ACHN (cell line): ENCODE results near the gene EVI5L.
A peak's percentile ranks its signal among the peaks of the same experiment; 100 is the strongest.
"Not testable (repeated sequence)": the region's sequence is repeated elsewhere in the genome, so short reads cannot be mapped to it uniquely, and the experiment has no call there.

Source experiments
- DNase-seq: peaks from one replicate; pipeline ENCODE4 v3.0.0-alpha.2; 2015
- in situ Hi-C: cut with HindIII; loops from 2 replicates; pipeline ENCODE4 v1.10.0; 2017; ENCODE audit warnings: low sequenced_read_pairs, low pct_ligation_motif_present, low pct_unique_long_range_greater_than_20kb

Gene EVI5L

DNA sequence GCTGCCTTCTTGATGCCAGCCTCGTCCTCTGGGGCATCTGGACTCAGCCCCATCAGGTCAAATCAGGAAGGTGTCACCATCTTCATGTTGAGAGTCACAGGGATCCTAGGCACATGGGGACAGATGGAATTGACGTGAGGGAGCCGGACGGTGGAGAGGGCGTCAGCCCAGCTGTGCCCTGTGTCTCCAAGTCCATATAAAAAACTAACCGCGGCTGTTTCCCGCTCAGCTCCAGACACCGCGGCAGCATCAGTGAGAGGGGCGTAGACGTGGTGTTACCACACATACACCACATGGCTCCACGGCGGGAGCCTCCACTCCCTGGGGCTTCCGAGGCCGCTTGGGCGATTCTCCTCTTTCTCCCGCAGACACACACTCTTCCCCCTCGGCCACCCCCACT is 49.8 kb downstream of the EVI5L start:
- DNase-seq, result no peak
- in situ Hi-C loops, result no loop called here

DNA sequence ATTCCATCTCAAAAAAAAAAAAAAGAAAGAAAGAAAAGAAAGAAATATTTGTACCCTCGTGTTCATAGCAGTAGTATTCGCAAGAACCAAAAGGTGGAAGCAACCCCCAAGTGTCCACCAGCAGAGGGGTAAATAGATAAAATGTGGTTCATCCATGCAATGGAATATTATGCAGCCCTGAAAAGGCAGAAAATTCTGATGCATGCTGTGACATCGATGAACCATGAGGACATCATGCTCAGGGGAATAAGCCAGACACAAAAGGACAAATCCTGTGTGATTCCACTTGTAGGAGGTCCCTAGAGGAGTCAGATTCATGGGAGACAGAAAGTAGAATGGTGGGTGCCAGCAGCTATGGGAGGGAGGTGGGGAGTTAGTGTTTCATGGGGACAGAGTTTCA is 51.9 kb downstream of the EVI5L start:
- DNase-seq, result no peak
- in situ Hi-C loops, result no loop called here

GRCh38 chr19:7883105-7883504 is 53.1 kb downstream of the EVI5L start:
- no peak for DNase-seq
- in situ Hi-C loops, result no loop called here

DNA sequence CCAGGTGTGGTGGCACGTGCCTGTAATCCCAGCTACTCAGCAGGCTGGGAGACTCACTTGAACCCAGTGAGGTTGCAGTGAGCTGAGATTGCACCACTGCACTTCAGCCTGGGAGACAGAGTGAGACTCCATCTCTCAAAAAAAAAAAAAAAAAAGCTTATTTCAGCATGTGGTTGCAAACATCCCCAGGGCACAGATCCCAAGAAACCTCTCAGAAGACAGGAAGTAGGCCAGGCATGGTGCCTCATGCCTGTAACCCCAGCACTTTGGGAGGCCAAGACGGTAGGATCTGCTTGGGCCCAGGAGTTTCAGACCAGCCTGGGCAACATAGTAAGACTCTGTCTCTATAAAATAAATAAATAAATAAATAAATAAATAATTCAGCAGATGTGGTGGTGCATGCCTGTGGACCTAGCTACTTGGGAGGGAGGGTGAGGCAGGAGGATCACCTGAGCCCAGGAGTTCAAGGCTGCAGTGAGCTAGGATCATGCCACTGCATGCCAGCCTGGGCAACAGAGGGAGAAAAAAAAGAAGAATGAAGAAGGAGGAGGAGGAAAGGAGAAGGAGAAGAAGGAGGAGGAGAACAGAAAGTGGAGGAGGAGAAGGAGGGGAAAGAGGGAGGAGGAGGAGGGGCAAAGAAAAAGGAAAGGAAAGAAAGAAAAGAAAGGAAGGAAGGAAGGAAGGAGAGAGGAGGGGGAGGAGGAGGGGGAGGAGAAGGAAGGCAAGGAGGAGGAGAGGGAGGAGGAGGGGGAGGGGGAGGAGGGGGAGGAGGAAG is 54.0 kb downstream of the EVI5L start:
- DNase-seq, result no peak
- in situ Hi-C loops, result no loop called here

- in situ Hi-C loops, result no loop called here
These were observed 55.8 kb downstream of the EVI5L start for GRCh38 chr19:7885818-7886217.

DNA sequence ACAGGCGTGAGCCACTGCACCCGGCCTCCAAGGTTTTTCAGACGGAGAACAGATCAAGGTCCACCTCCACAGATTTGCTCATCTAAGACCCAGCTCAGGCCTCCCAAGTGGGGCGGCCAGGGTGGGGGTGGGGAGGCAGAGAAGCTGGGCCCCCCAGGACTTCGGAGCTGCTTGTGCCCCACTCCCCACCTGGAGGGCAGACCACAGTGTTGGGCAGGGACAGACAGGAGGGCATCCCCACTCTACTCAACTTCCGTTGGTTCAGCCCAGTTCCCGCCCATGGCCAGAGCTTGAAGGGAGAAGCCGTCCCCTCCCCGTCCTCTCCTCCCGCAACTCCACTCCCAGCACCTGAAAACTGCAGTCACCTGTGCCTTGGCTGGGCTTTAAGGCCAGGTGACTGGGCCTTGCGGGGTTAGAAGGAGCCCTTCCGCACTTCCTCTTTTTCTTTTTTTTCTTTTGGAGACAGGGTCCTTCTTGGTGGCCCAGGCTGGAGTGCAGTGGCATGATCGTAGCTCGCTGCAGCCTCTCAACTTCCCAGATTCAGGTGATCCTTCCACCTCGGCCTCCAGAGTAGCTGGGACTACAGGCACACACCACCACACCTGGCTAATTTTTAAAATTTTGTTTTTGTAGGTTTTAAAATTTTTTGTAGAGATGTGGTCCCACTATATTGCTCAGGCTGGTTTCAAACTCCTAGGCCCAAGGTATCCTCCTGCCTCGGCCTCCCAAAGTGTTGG is 57.6 kb downstream of the EVI5L start:
- DNase-seq, result no peak
- in situ Hi-C loops, result no loop called here

More at GRCh38 chr19:7885818-7886217, 55.8 kb downstream of the EVI5L start:
- DNase-seq, result no peak

GRCh38 chr19:7888145-7888825 is 58.3 kb downstream of the EVI5L start, which contains the start of gene LRRC8E:
Gene LRRC8E, plus strand, starts transcription at chr19:7888510. Its CDS starts 7,094 bp downstream, at chr19:7895604.
- DNase-seq, result peak; percentile 83
- in situ Hi-C loops, result no loop called here

GRCh38 chr19:7888826-7889217 is 58.8 kb downstream of the EVI5L start:
- in situ Hi-C loops, result no loop called here
- DNase-seq, result peak; percentile 26

GRCh38 chr19:7893362-7894101 is 63.5 kb downstream of the EVI5L start:
- in situ Hi-C loops, result not testable (repeated sequence)
- peak; percentile 69 for DNase-seq

- no peak for DNase-seq
- in situ Hi-C loops, result no loop called here
These were observed 64.7 kb downstream of the EVI5L start for GRCh38 chr19:7894612-7895309.

GRCh38 chr19:7895565-7895964 is 65.5 kb downstream of the EVI5L start:
- DNase-seq, result no peak
- in situ Hi-C loops, result no loop called here

DNA sequence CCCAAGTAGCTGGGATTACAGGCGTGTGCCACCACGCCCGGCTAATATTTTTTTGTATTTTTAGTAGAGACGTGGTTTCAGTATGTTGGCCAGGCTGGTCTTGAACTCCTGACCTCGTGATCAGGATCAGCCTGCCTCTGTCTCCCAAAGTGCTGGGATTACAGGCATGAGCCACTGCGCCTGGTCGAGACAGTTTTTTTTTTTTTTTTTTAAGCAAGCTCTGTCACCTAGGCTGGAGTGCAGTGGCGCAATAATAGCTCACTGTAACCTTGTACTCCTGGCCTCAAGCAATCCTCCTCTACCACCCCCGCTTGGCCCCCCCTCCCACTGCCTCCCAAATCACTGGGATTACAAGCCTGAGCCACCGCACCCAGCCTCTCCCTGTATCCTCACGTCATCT is 67.3 kb downstream of the EVI5L start:
- in situ Hi-C loops, result no loop called here
- no peak for DNase-seq

- in situ Hi-C loops, result no loop called here
These were observed 68.9 kb downstream of the EVI5L start for GRCh38 chr19:7898967-7899366.

DNA sequence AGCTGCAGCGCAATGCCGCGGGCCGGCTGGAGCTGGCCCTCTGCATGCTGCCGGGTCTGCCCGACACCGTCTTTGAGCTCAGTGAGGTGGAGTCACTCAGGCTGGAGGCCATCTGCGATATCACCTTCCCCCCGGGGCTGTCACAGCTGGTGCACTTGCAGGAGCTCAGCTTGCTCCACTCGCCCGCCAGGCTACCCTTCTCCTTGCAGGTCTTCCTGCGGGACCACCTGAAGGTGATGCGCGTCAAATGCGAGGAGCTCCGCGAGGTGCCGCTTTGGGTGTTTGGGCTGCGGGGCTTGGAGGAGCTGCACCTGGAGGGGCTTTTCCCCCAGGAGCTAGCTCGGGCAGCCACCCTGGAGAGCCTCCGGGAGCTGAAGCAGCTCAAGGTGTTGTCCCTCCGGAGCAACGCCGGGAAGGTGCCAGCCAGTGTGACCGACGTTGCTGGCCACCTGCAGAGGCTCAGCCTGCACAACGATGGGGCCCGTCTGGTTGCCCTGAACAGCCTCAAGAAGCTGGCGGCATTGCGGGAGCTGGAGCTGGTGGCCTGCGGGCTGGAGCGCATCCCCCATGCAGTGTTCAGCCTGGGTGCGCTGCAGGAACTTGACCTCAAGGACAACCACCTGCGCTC is 69.8 kb downstream of the EVI5L start:
- DNase-seq, result no peak
- in situ Hi-C loops, result no loop called here

More at GRCh38 chr19:7898967-7899366, 68.9 kb downstream of the EVI5L start:
- DNase-seq, result no peak

DNA sequence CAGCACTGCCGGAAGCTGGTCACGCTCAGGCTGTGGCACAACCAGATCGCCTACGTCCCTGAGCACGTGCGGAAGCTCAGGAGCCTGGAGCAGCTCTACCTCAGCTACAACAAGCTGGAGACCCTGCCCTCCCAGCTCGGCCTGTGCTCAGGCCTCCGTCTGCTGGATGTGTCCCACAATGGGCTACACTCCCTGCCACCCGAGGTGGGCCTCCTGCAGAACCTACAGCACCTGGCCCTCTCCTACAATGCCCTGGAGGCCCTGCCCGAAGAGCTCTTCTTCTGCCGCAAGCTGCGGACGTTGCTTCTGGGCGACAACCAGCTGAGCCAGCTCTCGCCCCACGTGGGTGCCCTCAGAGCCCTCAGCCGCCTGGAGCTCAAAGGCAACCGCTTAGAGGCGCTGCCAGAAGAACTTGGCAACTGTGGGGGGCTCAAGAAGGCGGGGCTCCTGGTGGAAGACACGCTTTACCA is 70.4 kb downstream of the EVI5L start:
- no peak for DNase-seq
- in situ Hi-C loops, result no loop called here

GRCh38 chr19:7900931-7901330 is 70.9 kb downstream of the EVI5L start:
- in situ Hi-C loops, result no loop called here
- DNase-seq, result no peak

DNA sequence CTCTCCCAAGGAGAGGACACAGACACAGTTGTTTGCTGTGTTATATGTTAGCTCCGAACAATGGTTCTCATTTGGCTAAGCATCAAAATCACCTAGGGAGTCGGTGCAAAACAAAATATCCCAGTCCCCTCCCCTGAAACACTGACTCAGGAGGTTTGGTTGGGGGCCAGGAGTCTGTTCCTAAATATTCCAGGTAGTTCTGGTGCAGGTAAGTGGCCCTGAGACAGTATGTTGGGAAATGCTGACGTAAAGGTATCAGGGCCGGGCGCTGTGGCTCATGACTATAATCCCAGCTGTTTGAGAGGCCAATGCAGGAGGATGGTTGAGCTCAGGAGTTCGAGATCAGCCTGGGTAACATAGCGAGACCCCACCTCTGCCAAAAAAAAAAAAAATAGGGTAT is 71.3 kb downstream of the EVI5L start:
- in situ Hi-C loops, result no loop called here

DNA sequence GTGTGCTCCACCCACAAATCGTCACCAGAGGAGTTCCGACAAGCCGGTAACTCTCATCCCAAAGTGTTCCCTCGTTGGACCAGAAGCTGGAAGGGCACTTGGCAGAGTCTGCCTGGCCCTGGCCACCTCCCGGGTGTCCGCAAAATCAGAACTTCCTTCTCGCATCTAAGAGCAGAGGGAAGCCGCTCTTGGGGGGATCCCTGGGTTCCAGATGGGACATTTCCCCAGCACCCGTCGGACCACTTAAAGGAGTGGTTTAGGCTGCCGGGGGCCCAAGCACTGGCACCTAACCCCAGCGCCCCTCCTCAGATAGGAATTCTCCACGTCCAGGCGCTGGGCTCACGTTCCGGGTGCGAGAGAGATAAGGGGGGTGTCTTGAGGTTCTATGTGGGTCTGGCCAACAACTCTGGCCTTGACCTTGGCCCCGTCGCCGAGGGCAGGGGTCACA is 72.8 kb downstream of the EVI5L start:
- no peak for DNase-seq
- in situ Hi-C loops, result no loop called here

More for the DNA sequence above, 71.3 kb downstream of the EVI5L start:
- no peak for DNase-seq
